Measurements from ENCODE around the gene CCDC88C.
"Not testable (repeated sequence)": the region's sequence is repeated elsewhere in the genome, so short reads cannot be mapped to it uniquely, and the experiment has no call there.

CCDC88C gene

DNA sequence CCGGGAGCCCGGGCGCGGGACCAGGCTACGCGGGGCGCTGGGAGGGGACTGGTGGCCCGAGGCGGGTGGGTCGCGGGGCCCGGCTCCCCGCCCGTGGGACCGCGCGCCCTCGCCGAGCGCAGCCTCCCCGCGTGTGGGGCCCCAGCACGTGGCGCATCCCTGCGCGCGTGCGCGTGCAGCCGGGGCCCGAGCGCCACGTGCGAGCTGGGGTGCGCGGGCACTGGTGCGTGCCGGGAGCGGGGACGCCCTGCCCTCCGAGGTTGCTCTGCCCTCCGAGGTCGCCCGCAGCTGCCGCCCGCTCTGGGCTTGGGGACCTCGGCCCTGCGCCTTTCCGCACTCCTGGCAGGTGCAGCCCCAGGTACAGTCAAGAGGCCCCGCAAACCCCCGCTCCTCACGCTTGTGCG, 365 bp upstream of the CCDC88C start:
- peak; percentile 80 for DNase-seq

DNA sequence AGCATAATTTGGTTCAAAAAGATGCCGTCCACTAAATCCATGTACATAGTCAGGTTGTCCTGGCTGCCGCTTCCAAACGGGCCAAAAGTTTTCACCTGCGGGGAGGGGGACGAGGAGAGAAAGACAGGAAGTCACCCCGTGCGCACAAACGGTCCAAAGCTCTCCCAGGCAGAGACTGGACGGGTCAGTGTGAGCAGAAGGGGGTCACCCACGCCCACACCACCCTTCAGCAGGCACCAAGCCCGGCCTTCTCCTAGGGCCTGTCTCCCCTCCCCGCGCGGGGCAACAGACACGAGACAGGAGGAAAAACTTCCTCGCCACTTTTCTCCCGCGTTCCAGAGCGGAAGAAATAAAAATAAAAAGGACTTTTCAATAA, 888 bp downstream of the CCDC88C start:
- no peak for DNase-seq

DNA sequence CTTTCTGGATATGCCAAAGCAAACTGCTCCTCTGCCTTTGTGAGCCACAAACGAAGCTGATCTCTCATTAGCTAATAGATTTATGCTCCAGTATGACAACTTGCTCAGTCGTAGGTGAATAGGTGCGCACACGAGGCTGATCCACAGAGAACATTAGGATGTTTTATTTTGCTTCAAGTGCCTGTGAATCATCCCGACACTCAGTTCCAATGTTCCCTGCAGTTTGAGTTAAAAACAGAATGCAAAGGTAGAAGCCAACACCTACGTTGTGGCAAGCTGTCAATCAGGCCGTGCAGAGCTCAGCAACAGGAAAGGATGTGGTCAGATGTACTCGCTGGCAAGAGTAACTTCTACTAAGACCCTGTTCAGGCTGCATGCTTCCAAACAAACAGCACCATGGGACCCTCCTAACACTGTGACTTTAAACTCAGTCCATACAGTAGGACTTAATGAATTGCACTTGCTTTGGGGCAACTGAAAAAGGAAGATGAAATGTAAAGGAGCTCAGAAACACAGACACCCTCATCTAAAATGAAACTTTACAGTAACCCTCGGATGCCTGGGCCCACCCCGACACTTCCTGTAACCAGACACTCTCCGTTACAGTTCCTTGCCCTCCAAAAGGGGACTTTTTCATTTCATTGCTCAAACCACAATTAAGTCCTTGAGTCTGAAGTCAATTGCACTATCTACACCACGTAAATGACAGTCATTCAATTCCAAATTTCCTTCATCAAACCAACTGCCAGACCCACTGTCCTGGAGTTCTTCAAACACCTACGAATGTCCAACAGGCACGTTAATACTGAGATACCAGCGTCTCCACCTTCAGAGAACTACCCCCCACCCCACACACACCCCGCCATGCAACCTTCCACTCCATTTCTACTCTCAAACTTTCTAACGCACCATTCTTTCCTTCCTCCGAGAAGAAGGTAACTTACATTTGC, 1.6 kb downstream of the CCDC88C start:
- DNase-seq = peak; percentile 89

DNA sequence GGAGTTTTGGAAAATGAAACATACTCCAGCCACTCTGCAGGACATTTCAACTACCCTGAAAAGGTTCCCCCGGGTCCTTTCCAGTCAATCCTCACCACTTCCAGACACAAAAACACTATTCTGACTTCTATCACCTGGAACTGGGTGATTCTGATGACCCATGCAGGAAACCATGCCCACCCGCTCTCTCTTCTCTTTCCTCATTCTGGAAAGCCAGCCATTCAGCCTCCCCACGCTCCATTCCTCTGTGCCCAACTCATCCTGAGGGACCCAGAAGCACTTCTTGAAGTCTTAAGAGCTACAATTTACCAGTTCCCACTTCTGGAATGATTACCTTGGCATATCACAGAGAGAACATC, 3.2 kb downstream of the CCDC88C start:
- no peak for DNase-seq

DNA sequence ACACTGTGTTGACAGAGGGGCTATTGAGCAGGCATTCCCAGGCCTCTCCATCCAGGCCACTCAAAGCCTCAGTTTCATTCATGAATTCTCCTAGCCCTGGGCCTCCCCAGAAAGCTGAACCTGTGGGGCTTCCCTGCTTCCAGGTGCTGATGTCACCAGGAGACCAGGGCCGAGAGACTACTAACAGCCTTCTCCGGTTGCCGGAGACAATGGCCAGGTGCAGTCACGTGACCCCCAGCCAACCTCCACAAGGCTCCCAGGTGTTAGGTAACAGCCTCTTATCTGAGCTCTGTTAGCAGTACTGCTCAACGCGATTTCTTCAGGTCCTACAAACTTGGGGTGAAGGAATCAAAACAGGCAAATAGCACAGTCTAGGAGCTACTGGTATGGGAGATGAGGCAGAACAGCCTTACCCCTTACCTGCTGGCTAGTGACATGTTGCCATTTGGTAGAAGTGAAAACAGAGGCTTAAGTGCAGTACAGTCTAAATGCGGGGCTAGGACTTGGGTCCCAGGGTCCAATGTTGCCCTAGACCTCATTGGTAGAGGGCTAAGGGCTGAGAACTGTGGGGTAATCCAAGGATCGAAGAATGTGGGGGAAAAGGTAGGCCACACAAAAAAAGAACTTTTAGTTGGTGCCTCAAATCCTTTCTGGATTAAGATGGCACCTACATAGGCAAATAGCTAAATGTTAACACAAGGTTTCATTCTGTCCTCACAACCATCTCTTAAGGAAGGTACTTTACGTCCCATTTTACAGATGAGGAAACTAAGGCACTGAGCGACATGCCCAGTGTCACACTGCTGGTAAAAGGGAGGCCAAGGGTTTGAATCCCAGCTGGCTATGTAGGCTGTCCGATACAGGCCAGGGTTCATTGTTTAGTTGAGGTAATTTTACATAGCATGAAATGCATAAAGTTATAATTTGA, 3.8 kb downstream of the CCDC88C start:
- DNase-seq = peak; percentile 52

DNA sequence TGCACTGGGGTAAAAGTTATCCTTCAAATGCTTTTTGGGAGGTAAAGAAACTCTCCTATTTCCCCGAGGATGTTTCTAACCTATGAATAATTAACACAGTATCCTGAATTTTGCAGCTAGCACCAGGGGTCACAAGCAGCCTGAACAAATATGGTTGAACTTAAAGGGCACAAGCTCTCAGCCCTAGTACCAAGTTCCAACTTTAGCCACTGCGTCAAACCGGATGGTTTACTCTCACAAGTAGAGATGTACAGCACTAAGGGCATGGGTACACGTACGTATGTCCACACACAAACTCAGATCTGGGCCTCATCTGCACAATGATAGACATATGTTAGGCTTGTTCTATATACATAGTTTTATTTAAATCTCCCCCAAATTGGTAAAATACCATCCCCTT, 4.7 kb downstream of the CCDC88C start:
- DNase-seq = no peak

DNA sequence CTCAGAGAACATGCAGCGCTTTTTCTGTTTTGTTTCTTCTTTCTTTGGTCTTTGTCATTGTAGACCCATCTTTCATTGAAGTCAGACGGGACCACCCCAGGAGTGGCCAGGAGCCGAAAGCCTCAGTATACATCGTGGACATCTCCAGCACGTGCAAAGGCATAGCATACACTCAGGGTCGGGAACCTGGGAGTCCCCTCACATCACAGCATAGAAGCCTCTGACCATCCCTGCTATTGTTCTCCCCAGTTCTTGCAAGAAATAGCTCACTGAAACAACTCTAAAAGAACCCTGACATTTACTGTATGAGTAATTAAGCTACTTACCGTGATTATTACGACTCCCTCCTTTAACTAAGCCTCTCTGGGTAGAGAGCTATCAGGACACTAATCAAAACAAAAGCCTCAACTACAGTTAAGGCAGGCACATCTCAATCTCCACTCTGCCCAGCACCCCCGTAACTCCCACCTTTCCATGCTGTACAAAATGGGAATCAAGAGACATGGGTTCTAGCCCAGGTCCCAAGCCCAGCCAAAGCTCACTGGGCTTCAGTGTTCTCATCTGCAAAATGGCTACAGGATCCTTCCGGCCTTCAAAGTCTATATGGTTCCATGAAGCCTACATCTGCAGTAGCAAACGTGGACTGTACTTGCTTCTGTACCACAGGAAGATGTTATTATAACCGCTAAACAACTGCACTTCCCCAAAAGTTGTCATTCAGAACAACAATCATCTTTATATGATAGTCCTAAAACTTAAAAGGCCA, 6.7 kb downstream of the CCDC88C start:
- peak; percentile 38 for DNase-seq

DNA sequence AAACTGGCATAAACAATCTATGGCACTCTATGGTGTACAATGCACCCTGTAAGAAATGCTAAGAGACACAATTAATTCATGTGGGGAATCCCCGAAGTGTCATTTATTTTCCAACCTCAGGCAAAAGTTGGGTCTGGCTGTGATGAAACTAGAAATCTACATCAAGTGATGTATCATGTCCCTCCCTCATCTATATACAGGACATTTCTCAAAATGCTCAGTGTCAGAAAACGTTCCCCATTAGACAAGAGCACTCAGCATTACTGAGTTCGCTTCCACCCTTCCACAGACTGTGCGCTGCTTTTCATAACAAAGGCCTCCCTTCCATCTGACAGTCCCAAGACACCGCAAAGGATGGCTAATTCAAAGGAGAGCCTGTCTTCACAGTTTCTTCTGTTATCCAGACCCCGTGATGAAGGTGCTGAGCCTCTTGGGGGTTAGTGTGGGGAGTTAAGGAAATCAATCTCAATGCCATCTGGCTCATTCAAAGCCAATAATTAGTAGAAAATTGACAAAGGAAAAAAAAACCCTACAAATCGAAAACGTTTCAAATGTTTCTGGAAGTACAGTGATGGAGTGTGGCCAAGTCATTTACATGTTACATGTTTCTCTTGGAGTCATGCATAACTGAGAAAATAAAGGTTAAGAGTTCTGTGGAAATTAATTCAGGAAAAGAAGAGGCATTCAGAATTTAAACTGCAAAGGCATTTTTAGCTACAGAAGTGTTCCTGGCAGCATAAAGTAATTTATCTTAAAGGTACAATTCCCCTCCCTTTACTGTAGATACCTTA, 7.5 kb downstream of the CCDC88C start:
- DNase-seq = peak; percentile 65

DNA sequence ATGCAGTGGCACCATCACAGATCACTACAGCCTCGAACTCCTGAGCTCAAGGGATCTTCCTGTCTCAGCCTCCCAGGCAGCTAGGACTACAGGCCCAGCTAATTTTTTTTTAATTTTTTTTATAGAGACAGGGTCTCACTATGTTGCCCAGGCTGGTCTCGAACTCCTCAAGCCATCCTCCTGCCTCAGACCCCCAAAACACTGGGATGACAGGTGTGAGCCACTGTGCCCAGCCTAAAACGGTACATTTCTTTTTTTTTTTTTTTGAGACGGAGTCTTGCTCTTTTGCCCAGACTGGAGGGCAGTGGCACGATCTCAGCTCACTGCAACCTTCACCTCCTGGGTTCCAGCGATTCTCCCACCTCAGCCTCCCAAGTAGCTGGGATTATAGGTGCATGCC, 8.4 kb downstream of the CCDC88C start:
- DNase-seq = not testable (repeated sequence)

DNA sequence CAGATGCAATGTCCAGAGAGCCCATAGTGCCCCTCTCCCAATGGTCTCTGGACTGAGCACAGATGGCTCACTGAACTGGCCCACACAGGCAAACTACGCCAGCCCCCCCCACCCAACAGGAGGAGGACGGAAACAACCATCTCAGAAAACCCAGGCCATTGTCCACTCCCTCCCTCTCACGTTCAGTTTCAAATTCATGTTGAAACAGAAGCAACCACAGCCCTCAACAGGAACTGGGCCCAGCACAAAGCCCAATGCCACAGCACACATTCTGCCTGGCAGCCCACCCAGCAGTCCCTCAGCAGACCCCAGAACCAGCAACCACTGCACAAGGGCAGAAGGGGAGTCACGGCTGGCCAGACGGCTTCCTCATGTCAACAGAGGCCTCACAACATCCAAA, 10.6 kb downstream of the CCDC88C start:
- no peak for DNase-seq

DNA sequence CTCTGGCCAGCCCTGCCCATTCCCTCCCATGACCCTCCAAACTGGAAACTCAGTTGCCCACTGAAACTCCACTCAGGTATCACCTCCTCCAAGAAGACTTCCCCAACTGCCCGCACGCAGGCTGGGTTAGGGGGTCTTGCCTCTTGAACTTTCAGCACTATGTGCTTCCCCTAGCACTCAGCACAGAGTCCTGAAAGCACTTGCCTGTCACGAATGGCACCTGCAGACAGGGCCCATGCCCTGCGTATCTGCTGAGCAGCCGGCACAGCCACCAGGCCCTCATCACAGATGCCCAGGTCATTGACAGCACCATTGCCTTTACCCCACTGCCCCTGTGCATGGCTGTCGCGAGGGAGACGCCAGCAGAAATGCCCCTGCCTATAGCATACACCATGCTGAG, 11.2 kb downstream of the CCDC88C start:
- DNase-seq = no peak

DNA sequence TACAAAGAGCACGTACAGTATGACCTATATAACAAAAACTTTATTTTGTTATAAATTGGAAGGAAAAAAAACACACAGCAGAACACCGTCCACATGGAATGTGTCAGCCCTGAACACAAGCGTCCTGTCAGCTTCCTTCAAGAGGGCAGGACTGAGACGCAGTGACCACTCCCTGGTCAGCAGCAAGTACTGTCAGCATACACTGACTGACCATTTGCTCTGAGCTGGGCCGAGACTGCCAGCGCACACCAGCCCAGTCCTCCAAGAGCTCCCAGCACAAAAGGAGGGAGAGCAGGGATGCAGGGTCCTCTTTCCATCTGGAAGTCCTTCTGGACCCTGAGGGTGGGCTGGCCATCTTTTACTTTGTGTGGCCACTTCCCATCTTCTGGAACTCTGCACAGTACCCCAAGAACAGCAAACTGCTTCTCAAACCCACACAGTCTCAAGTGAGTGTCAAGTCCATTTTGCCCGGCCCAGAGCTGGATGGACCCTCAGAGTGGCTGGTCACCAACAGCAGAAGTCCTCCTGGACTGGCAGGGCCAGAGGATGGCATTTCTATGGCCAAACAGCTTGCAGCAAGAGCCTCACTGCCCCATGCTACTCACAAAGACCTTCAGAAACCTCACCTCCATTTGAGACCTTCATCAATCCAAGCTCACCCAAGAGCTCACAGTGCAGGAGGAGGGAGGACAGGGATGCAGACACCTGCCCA, 11.7 kb downstream of the CCDC88C start:
- DNase-seq = no peak

DNA sequence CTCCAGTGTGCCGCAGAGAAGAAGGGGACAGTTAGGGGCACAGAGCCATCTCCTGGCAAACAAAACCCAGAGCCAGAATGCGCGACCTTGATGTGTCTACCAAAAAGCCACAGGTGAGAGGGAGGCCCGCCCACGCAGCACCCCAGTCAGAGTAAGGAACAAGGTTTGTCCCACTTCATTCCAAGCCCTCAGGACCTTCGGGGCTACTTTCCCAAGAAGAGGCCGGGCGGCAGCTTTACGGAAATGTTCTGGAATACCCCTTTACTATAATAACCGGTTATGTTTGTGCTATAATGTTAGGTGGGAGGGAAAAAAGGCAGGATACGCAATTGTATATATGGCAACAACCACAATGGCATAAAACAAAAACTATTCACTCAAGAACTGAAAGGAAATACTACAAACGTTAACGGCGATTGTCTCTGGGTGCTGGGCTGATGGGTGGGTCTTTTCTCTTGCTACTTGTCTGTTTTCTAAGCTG, 12.3 kb downstream of the CCDC88C start:
- peak; percentile 82 for DNase-seq

DNA sequence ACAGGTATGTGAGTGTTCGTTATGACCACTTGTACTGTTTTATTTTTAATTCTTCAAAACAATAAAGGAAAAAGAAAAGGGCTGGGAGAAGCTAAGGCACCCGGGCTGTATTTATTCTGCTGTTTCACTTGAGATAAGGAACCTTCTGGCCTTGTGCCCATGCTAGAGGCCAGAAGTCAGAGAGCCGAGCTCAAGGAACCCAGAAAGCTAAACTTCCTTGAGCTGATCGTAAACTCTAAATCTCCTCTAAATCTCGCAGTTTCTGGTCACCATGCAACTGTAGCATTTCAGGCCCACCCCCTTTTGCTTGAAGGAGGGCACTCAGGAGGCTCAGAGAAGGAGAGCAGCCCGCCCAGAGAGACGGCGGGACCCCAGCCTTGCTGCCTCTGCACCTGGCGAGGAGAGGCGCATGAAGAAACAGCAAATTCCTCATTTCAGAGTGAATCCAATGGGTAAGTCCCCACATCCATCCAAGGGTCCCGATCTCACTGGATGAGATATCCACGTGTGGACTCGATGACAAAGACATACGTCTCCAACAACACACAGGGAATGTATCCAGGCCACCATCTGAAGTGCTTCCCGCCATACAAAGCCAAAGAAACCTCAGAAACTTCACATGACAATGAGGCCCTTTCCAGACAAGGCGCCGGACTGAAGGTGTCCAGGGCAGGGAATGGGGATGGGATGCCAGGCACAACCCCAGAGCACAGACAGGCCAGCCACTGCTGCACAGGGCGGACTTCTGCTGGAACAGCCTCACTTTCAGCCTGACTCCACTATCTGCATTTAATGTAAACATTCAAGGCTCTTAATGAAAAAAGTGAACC, 14.6 kb downstream of the CCDC88C start:
- DNase-seq = no peak

DNA sequence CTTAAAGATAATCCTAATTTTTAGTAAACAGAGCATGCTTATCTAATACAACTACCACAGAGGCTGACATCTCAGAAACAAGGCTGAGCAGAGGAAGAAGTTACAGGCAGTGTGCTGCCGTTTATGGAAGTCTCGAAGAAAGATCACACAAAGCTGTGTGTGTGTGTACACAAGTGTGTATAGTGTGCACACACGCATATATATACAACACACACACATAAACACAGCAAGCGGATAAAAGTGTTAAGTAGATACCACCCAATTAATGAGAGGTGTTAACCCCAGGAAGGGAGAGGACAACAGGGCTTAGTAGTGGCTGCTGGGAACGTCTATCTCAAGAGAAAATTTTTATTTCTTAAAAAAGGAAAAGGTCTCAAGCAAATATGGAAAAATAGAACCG, 15.3 kb downstream of the CCDC88C start:
- DNase-seq = no peak

DNA sequence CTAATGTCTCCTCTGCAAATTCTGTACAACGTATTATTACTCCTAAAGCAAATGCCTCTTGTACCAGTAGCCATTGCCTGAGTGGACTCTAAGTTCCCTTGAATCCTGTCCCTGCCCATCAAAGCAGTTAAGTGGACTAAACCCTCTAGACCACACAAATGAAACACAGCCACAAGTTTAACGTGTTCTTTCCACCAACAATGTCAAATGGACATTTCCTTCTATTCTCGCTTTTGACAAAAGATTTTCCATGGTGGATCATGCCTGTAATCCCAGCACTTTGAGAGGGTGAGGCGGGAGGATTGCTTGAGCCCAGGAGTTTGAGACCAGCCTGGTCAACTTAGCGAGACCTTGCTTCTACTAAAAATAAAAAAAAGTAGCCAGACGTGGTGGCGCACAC, 15.9 kb downstream of the CCDC88C start:
- no peak for DNase-seq

DNA sequence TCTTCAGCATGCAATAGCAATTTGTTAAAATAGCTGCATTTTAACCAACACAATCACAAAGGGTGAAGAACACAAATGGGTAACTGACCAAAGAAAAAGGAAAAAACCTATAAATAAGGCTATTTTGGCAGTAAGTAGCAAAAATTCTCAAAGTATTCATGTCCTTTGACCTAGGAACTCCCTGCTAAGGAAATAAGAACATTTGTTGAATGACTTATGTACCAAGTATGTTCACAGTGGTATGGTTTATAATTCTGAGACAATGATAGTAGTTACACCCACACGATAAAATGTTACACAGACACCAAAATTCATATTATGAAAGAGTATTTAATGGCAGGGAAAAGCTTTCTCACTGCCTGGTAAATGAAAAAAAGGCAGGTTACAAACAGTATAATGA, 16.9 kb downstream of the CCDC88C start:
- no peak for DNase-seq

DNA sequence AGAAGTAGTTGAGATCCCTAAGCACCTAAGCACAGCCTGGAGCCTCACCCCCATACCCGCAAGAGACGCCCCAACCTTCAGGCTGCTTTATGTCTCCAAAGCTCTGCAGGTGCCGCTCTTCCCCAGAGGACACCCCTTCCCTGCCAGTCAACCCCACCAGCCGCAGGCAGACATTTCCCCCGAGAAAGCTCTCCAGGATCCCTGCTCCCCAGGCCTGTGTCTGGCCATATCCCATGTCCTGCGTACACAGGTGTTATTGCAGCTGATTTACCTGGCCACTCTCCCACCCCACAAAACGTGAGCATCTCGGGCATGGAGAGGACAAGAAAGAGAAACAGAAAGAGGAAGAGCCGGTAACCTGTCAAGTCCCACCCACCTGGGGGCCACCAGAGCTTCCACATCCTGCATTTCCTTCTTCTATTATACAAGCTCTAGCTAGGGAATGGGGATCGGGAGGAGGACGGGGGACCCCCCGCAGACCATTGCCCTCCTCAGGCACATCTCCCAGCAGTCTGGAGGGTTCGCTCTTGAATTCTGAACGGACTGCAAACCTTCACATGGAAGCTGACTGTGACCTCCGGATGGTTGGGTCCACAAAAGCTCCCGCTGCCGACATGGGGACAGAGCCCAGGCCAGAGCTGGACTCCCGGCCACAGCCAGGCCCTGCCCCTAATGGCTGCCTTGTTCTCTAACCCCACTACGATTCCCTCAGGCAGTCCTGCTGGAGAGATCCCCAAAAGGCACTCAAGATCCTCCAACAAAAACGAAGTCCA, 17.6 kb downstream of the CCDC88C start:
- DNase-seq = peak; percentile 62

DNA sequence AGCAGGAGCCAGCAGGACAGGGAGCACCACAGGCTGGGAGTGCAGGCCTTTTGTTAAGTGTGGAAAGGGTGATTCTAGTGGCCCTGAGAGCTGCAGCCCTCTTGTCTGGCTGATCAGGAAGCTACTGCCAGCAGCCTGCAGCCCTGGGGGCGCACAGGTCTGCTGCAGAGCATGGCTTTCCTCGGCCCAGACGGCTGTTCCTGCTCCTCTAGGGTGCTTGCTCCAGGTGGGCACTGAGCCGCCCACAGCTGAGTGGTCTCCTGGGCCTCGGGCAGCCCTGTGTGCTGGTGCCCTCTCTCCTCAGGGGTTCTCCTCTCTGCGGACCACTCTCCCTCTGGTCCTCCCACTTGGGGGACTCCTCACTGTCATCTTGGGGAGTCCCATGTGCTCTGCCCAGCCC, 18.9 kb downstream of the CCDC88C start:
- no peak for DNase-seq
